GM12874 (cell line): ENCODE measurements around the gene EEIG2.

Experiments
- TF ChIP-seq, protein P1 (sequence below): IDR thresholded peaks from 2 replicates; pipeline ENCODE4 v1.5.1; 2011; ENCODE audit warnings: low read depth, mild to moderate bottlenecking, control low read depth, low read length, moderate library complexity; ENCODE audit not compliant: insufficient read depth

Gene EEIG2

DNA sequence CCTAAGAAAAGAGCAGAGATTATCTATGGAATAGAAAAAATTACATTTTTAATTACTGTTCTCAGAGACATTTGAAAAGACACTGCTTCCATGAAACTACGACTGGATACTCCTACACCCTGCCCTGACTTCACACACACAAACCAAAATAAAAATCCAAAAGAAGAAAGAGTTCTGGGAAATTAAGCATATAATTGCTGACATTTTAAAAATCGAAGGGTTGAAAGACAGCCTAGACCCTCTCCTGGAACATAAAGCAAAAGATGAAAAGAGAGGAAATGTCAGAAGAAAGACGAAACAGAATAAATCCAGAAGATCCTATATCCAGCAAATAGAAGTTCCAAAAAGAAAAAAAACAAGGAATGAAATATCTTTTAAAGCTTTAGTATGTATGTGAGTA is 32.8 kb upstream of the EEIG2 start:
- TF ChIP-seq, protein P1, sequence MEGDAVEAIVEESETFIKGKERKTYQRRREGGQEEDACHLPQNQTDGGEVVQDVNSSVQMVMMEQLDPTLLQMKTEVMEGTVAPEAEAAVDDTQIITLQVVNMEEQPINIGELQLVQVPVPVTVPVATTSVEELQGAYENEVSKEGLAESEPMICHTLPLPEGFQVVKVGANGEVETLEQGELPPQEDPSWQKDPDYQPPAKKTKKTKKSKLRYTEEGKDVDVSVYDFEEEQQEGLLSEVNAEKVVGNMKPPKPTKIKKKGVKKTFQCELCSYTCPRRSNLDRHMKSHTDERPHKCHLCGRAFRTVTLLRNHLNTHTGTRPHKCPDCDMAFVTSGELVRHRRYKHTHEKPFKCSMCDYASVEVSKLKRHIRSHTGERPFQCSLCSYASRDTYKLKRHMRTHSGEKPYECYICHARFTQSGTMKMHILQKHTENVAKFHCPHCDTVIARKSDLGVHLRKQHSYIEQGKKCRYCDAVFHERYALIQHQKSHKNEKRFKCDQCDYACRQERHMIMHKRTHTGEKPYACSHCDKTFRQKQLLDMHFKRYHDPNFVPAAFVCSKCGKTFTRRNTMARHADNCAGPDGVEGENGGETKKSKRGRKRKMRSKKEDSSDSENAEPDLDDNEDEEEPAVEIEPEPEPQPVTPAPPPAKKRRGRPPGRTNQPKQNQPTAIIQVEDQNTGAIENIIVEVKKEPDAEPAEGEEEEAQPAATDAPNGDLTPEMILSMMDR, result no peak

DNA sequence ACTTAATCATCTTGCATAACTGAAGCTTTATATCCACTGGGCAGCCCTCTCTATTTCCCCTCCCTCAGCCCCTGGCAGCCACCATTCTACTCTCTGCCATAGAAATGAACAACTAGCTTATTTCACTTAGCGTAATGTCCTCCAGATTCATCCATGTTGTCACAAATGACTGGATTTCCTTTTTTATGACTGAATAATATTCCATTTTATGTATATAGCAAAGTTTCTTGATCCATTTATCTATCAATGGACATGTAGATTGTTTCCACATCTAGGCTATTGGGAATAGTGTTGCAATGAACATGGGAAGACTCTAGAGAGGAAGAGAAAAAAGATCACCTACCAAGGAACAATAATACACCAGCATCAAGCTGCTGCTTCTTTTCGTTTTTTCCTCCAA is 32.1 kb upstream of the EEIG2 start:
- TF ChIP-seq, protein P1, result no peak

GRCh38 chr1:108531444-108531843 is 28.5 kb upstream of the EEIG2 start:
- TF ChIP-seq, protein P1, result no peak

- TF ChIP-seq, protein P1, result no peak
These were observed 27.2 kb upstream of the EEIG2 start for GRCh38 chr1:108532730-108533129.

GRCh38 chr1:108533351-108534083 is 26.4 kb upstream of the EEIG2 start:
- TF ChIP-seq, protein P1, result no peak

GRCh38 chr1:108534759-108535158 is 25.1 kb upstream of the EEIG2 start:
- TF ChIP-seq, protein P1, result no peak

DNA sequence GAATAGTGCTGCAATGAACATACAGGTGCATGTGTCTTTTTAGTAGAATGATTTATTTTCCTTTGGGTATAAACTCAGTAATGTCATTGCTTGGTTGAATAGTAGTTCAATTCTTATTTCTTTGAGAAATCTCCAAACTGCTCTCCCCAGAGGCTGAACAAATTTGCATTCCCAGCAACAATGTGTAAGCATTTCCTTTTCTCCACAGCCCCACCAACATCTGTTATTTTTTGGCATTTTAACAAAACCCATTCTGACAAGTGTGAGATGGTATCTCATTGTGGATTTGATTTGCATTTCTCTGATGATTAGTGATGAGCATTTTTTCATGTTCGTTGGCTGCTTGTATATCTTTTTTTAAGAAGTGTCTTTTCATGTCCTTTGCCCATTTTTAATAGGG is 21.9 kb upstream of the EEIG2 start:
- TF ChIP-seq, protein P1, result no peak
